ENCODE results near the gene RAB25.

The RAB25 gene

GRCh38 chr1:156080863-156081179 lies 19.9 kb downstream of the RAB25 start:
- DNase-seq: no peak

DNA sequence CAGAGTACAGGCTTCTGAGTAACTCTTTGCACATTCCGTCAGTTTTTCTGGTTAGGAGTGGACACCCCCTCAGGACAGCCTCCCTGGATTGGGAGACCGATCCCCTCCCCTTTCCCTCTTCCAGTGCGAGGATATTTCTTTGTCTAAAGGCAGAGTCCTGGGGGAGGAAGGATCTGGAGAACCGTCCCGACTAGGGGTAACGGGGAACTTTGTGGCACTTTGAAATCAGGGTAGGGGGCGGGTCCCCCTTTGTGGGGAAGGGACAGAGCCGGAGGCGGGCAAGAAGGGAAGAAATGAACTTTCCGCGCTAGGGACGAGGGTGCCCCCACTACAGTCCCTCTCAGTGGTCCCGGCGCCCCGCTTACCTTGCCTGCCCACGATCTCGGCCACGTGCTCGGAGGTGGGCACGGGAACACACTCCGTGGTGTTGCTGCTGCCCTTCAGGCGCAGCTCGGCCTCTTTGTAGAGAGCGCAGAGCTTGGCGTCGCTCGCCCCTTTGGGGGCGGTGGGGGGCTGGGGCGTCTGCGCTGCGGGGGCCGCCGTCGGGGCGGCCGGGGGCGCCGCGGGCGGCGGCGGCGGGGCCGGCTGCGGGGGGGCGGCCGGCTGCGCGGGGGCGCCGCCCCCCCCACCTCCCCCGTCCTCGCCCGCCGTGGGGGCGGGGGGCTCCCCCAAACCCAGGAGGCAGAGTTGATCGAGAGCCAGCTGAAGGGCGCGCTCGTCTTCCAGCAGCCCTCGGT lies 20.4 kb downstream of the RAB25 start:
- DNase-seq: no peak

DNA sequence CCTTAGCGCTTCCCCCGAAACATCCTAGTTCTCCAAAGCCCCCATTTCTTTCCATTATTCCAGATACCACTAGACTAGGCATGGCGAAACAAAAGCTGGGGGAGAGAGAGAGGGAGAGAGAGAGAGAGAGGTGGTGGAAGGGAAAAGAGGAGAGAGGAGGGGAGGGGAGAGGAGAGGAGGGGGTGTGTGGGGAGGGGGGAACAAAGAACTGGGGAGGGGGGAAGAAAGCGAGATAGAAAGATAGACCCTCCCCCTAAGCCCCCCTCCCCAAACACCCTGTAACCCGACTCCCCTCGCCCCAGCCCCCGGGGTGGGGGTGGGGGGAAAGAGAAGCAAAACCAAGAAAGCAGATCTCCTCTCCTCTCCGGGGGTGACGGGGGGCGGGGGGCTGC lies 21.0 kb downstream of the RAB25 start:
- DNase-seq: no peak

GRCh38 chr1:156082309-156083091 lies 21.5 kb downstream of the RAB25 start, which contains the start of gene MEX3A:
MEX3A (minus strand) TSS chr1:156082465; CDS start chr1:156081998, 467 bp downstream.
- DNase-seq: peak; percentile 60

DNA sequence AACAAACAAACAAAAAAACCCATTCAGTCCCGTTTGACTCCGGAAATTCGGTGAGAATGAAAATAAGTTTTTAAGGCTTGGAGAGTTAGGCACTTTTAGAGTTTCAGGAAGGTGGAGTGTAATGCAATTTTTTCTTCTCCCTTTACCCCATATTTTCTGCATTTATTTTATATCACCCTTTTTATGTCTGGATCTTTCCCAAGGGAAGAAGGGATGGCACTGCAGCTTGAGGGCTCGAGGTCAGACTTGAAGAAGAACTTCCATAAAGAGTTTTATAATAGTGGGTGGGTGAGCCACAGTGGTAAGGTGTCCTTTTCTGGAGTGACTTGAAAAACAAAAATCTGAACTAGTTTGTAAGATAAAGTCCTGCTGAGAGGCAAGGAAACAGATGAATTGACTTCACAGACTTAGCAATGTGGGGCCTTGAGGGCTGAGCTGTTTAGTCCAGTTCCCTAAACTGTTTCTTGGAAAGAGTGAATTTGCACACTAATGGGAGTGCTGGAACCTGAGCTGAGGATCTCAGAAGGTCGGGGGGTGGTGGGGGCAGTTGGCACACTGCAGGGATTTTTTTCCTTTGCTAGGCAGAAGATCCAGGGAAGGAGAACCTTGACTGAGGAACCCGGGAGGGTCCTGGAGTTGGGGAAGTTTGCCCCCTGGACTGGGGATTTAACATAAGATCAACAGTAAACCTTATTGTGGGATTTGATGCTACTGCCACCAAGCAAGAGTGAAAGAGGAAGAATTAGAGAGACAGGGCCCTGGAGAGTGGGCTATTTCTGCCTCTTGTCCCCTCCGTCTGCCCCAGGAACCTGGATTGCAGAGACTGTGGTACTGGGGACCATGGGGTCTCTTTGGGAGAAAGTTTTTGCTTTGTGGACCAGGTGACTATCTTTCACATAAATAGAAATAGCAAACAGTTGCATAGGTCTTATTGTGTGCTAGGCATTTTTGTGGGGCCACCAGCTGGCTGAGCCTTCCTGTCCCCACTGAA lies 23.1 kb downstream of the RAB25 start:
- no peak for DNase-seq

GRCh38 chr1:156086256-156086662 lies 25.3 kb downstream of the RAB25 start:
- DNase-seq: no peak

- DNase-seq: no peak
Measured at GRCh38 chr1:156089704-156090103, 28.7 kb downstream of the RAB25 start.

GRCh38 chr1:156090138-156090839 lies 29.3 kb downstream of the RAB25 start:
- no peak for DNase-seq

DNA sequence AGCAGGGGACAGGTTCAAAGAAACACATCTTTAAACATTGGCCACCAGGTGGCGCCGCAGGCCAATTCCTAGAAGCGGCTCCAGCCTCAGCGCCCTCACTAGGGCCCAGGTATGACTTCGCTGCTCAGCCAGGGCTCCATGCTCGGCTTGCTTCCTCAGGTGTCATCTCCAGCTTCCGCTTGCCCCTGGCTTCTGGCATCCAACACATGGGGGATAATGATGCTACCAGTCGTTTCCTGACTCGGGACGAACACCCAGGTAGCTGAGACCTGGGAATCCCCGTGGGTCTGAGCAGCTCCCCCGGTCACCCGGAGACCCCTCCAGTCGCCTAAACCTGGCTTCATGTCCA lies 29.9 kb downstream of the RAB25 start:
- DNase-seq: peak; percentile 91

DNA sequence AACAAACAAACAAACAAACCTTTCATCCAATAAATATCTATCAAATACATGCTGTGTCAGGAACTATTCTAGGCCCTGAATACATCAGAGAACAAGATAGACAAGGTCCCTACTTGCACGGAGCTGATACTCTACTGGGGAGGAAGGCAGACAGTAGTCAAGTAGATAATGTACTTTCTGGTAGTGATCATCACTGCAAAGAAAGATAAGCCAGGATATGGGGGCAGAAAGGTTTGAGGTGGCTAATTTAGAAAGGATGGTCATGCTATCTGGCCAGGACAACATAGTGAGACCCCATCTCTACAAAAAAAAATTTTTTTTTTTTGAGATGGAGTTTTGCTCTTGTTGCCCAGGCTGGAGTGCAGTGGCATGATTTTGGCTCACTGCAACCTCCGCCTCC lies 30.6 kb downstream of the RAB25 start:
- DNase-seq: no peak

DNA sequence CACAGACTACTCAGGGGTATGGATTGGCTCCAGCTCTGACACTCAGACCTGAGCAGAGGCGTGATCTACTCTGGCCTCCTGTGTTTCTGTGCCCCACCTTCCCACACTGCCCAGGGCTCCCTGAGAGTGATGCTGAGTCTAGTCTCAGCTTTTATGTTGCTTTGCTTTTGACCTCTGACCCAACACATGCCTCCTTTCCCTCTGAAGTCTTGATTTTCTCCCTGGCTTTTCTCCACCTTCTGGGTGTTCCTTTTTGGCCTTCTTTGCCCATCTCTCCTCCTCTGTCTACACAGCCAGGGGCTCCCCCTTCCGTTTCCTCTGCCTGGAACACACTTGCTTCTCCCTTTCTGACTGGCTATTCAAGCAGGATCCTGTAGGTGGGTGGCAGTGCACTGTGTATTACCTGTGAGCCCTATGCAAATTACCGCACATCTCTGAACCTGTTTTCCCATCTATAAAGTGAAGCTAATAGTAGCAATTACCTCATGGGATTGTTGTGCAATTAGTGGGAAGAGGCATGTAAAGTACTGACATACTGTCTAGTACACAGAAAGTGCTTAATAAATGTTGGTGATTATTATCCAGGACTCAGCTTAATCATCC lies 35.0 kb downstream of the RAB25 start:
- DNase-seq: no peak

DNA sequence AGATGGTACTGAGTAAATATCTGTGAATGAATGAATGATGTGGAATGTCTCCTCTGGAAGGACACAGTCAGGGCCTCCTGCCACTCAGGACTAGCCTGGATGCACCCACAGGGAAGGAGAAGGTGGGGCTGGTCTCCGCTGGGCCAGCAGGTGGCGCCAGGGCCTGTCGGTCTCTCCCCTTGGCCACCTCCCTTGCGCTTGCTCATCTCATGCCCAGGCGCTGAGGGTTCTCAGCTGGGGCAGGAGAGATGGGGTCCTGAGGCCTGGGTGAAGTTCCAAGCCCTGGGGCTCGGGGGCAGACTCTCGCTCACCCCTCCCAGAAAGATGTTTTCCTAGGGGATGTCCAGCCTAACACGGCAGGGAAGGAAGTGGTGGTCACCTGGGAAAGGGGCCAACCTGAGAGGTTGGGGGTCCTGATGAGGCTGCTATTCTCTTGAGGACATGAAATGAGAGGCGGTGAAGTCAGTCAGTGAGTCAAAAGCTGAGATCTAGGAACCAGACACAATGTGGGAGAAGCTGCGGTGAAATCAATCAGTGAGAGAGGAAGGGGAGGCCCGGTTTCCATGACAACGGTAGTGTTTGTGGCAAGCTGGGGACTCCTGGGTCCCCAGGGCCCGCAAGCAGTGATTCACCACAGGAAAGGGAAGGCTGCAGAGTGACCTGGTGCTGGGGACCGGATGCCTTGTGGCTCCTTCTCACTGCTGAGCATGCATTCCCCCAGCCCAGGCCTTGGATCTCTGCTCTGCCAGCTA lies 35.9 kb downstream of the RAB25 start:
- DNase-seq: peak; percentile 83

- DNase-seq: peak; percentile 43
Measured at GRCh38 chr1:156097499-156098178, 36.7 kb downstream of the RAB25 start.

DNA sequence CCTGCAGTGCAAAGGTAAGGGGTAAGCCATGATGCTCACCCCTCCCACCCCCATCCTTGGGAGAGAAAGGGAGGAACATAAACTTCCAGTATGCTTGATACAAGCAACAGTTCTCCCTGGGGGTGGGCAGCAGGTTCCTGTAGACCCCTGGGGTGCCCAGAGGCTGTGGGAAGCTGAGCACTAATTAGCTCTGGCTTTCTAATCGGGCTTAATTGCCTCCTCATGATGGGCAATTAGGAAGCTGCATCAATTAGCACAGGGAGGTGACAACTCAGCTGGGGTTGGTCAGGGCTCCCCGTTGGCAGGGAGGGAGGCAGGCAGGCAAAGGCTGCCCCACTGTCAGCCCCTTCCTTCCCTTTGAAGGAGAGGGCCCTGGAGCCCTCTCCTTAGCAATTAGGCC lies 37.8 kb downstream of the RAB25 start:
- DNase-seq: no peak

GRCh38 chr1:156099282-156099681 lies 38.3 kb downstream of the RAB25 start:
- no peak for DNase-seq

DNA sequence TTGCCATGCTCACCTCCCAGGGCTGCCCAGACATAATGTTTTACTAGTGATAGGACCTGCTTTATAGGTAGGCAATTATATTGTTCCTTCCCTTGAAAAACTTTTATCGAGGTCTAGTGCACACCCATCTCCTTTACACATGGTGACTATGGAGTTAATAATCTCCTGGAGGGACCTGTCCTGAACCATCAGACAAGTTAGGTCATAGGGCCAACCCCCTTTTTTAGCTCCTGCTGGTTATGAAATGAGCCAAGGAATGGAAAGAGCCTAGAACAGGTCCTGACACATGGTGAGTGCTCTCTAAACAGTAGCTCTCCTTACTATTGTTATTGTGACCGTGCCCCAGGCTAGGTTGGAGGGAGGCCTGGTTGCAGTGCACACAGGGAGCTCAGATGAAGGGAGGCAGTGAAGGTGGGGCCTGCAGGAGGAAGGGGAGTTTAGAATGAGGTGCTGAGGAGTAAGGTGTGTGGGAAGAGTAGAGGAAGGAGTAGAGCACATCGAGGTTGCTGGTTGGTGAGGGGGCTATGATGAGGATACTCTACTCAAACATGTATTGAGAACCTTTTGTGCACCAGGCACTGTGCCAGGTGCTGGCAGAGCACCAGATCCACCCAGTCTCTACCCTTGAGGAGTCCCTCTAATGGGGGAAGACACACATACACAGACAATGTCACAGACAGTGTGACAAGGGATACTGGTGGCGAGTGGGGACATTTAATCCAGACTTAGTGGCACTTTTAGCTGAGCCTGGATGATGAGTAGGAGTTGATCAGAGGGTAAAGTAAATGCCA lies 39.4 kb downstream of the RAB25 start:
- DNase-seq: no peak

GRCh38 chr1:156101880-156102279 lies 40.9 kb downstream of the RAB25 start:
- DNase-seq: no peak

DNA sequence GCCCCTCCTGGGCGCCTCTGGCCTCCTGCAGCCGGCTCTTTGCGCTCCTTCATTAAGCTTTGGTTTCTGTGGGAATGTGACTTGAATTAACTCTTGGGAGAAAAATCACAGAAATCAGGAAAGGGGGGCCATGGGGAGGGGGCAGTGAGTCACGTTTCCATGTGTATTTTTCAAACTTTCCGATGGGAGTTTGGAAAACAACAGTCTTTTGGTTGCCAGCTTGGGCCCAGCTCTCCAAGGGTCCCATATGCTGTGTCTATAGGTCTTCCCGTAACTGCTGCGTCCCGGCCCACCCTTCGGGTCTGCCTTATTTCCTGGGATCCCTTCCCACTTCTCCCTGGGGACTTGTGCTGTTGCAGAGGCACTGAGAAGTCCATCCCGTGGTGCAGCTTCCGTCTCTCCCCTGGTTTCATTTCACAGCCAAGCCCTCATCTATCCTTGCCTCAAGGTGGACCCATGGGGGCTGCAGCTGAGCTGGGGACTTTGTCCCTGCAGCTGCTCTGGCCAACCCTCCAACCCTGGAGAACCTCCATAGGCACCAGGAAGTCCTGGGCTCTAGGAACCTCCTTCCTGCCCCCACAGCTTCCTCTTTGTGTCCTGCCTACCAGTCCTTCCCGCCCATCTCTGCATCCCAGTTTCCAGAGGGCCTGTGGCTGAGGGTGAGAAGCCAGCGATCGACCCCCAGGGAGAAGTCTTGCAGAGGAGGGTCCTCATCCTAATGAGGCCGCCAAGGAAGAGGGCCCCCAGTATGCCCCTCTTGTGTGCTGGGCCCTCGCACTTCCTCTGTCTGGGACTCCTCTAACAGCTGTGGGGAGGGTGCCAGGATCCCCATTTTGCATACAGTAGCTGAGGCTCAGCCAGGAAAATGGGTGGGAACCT lies 41.9 kb downstream of the RAB25 start:
- DNase-seq: no peak

DNA sequence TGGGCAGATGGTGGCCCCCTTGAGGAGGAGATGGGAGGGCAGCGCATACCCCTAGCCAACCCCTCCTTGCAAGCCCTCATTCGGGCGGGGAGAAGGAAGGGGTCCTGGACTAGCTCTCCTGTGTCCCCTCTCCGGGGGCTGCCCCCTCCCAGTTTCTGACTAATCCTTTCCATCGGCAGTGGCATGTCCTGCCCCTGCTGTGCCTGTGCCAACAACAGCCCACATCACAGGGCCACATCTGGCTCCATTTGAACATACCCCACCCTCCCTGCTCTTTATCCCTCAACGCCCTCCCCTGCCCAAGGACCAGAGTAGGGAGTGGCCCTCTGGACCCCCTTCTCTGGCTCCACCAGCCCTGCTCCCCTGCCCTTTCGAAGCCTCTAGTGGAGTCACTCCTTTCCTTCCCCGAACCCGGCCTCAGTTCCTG lies 42.6 kb downstream of the RAB25 start:
- DNase-seq: no peak

All from stimulated activated CD4-positive, alpha-beta T cell treated with anti-CD3 and anti-CD28 coated beads, Interleukin-12 subunit alpha, Interleukin-12 subunit beta, amount 100 ng/mL, for 4 hours (primary cell).